DMS114 treated with DMSO at 0.1 percent for 48 hours (cell line): ENCODE data around the gene PHF12.

Experiments used
- DNase-seq: peaks from one replicate; lab custom pipeline; 2025; ENCODE audit not compliant: unreplicated experiment; lab: John Stamatoyannopoulos, UW

Gene PHF12

GRCh38 chr17:28862561-28862960, 88.8 kb downstream of the PHF12 start:
- no peak for DNase-seq

GRCh38 chr17:28861393-28862203, 89.7 kb downstream of the PHF12 start:
- no peak for DNase-seq

GRCh38 chr17:28860363-28860808, 90.9 kb downstream of the PHF12 start:
- DNase-seq = no peak

- DNase-seq = no peak
These were observed 92.4 kb downstream of the PHF12 start for GRCh38 chr17:28858801-28859355.

- DNase-seq = no peak
These were observed 93.2 kb downstream of the PHF12 start for GRCh38 chr17:28857905-28858800.

GRCh38 chr17:28856028-28856574, 95.2 kb downstream of the PHF12 start:
- no peak for DNase-seq

GRCh38 chr17:28855336-28855679, 96.0 kb downstream of the PHF12 start:
- DNase-seq = no peak
